ENCODE results near the gene RDH5. TPM values are rescaled to one million over a fixed set of nuclear protein-coding genes. Genes with fewer than 3 reads are reported as not detected.

RDH5 gene
- total RNA-seq, 1 donor from 2014 or later = 3.0 TPM

GRCh38 chr12:55746174-55746912, 26.1 kb downstream of the RDH5 start:
- H3K4me1 Mint-ChIP-seq = peaks cover 55% of the 10 kb centered on the region
- no peak for TF ChIP-seq CTCF (IDR thresholded peaks at IDR 0.05)
- no peak for TF ChIP-seq EZH2 (IDR thresholded peaks at IDR 0.05)
- TF ChIP-seq EZH2phosphoT487 (IDR thresholded peaks at IDR 0.05) = no peak
- Histone ChIP-seq H3K27ac (peak overlapping the region; percentile 91), H3F3A (ENCODE audit: low read depth) (peaks cover 54% of the 10 kb centered on the region), H3K4me1 (peaks cover 29% of the 10 kb centered on the region), H2AFZ (replicated peaks) (no peak overlapping the region), H3K79me2 (ENCODE audit: low read depth) (peaks cover 64% of the 10 kb centered on the region), H3K9ac (peak overlapping the region; percentile 28), H3K4me3 (peak overlapping the region; percentile 96), H3K4me2 (peak overlapping the region; percentile 96), H3K9me3 (ENCODE audit: low read depth) (no peaks in the 10 kb centered on the region), H3K27me3 (no peaks in the 10 kb centered on the region), H3K36me3 (no peaks in the 10 kb centered on the region), H4K20me1 (ENCODE audit: low read depth) (peaks cover 53% of the 10 kb centered on the region)
- peaks cover 31% of the 10 kb centered on the region for H3K36me3 Mint-ChIP-seq
- peak overlapping the region; percentile 97 for H3K4me3 Mint-ChIP-seq
- H3K27me3 Mint-ChIP-seq (ENCODE audit: insufficient read depth, low read depth) = peaks cover 2% of the 10 kb centered on the region
- no peak for DNase-seq (ENCODE audit: low spot score)
- peak overlapping the region; percentile 88 for H3K27ac Mint-ChIP-seq
- peaks cover 2% of the 10 kb centered on the region for H3K9me3 Mint-ChIP-seq

GRCh38 chr12:55746913-55747231, 26.7 kb downstream of the RDH5 start:
- Histone ChIP-seq H3K9ac (peak overlapping the region; percentile 28), H3K27ac (peak overlapping the region; percentile 91), H3K4me3 (peak overlapping the region; percentile 96), H3K4me2 (peak overlapping the region; percentile 96), H3K79me2 (ENCODE audit: low read depth) (peaks cover 59% of the 10 kb centered on the region), H3K27me3 (no peaks in the 10 kb centered on the region), H3K9me3 (ENCODE audit: low read depth) (no peaks in the 10 kb centered on the region), H4K20me1 (ENCODE audit: low read depth) (peaks cover 58% of the 10 kb centered on the region), H2AFZ (replicated peaks) (no peak overlapping the region), H3K36me3 (no peaks in the 10 kb centered on the region), H3K4me1 (peaks cover 26% of the 10 kb centered on the region), H3F3A (ENCODE audit: low read depth) (peaks cover 51% of the 10 kb centered on the region)
- H3K36me3 Mint-ChIP-seq = peaks cover 32% of the 10 kb centered on the region
- H3K27ac Mint-ChIP-seq = peak overlapping the region; percentile 88
- peaks cover 51% of the 10 kb centered on the region for H3K4me1 Mint-ChIP-seq
- peak overlapping the region; percentile 97 for H3K4me3 Mint-ChIP-seq
- DNase-seq (ENCODE audit: low spot score) = no peak
- H3K27me3 Mint-ChIP-seq (ENCODE audit: insufficient read depth, low read depth) = peaks cover 2% of the 10 kb centered on the region
- H3K9me3 Mint-ChIP-seq = peaks cover 2% of the 10 kb centered on the region
- no peak for TF ChIP-seq EZH2phosphoT487 (IDR thresholded peaks at IDR 0.05)
- no peak for TF ChIP-seq CTCF (IDR thresholded peaks at IDR 0.05)
- no peak for TF ChIP-seq EZH2 (IDR thresholded peaks at IDR 0.05)

- Mint-ChIP-seq H3K9me3 (peaks cover 2% of the 10 kb centered on the region), H3K27ac (no peak overlapping the region), H3K4me1 (peaks cover 44% of the 10 kb centered on the region), H3K36me3 (peaks cover 44% of the 10 kb centered on the region), H3K27me3 (ENCODE audit: insufficient read depth, low read depth) (peaks cover 2% of the 10 kb centered on the region), H3K4me3 (peak overlapping the region; percentile 18)
- Histone ChIP-seq H3K79me2 (ENCODE audit: low read depth) (peaks cover 56% of the 10 kb centered on the region), H2AFZ (replicated peaks) (no peak overlapping the region), H3K9me3 (ENCODE audit: low read depth) (no peaks in the 10 kb centered on the region), H3K4me2 (no peak overlapping the region), H3F3A (ENCODE audit: low read depth) (peaks cover 54% of the 10 kb centered on the region), H3K9ac (no peak overlapping the region), H3K4me3 (no peak overlapping the region), H3K27me3 (no peaks in the 10 kb centered on the region), H3K4me1 (peaks cover 22% of the 10 kb centered on the region), H3K36me3 (peaks cover 7% of the 10 kb centered on the region), H4K20me1 (ENCODE audit: low read depth) (peaks cover 65% of the 10 kb centered on the region), H3K27ac (no peak overlapping the region)
- DNase-seq (ENCODE audit: low spot score) = no peak
- TF ChIP-seq EZH2 (IDR thresholded peaks at IDR 0.05) (no peak), CTCF (IDR thresholded peaks at IDR 0.05) (no peak), EZH2phosphoT487 (IDR thresholded peaks at IDR 0.05) (no peak)
Measured at GRCh38 chr12:55748230-55748993, 28.2 kb downstream of the RDH5 start.

Measured in neural progenitor cell (in vitro differentiated cells).